Inflammatory macrophage treated with lipopolysaccharide for 4 hours (primary cell): ENCODE measurements around the gene MGLL.

ENCODE experiments used
- DNase-seq: peaks from one replicate; pipeline ENCODE4 v3.0.0-alpha.2; 2020

MGLL gene

DNA sequence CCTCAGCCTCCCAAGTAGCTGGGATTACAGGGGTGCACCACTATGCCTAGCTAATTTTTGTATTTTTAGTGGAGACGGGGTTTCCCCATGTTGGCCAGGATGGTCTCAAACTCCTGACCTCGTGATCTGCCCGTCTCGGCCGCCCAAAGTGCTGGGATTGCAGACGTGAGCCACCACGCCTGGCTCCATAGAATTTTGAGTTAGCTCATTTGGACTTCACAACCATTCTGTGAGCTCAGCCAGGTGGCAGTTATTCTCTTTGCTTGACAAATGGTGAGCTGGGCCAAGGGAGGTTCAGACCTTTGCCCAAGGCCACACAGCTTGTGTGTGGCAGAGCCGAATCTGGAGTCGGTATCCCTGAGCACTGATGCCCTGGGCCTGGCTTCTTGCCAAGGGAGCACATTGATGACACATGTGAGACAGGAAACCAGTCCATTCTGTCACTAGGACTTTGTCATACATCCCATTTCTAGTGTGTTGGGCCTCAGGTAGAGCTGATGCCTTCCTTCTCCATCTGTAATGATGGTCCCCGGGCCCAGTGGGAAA is 175.7 kb downstream of the MGLL start:
- DNase-seq: no peak

DNA sequence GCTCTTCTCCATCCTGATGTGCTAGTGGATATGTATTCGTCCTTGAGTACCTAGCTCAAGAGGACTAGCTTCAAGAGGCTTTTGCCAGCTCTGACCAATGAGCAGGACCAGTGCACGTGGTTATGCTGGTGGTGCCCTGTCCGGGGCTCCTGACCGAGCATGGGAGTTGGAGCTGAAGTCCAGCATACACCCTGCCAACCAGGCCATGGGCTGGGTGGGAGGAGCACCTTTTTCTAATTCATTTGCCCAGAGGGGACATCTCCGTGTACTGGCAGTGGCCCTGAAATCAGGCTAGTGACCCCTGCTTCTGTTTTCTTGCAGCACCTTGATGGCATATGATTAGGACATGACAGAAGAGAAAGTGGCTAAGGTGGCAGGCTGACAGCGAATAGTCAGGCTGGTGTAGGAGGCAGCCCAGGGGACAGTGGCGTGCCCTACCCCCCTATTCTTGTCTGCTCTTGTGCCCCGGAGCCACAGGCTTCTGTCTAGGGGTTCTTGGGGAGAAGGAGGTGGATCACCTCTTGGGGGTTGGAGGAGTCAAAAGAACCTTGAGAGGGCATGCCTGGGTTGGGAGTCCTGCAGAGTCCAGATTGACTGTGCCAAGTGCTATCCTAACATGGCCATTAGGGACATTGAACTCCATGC is 176.8 kb downstream of the MGLL start:
- DNase-seq: no peak

DNA sequence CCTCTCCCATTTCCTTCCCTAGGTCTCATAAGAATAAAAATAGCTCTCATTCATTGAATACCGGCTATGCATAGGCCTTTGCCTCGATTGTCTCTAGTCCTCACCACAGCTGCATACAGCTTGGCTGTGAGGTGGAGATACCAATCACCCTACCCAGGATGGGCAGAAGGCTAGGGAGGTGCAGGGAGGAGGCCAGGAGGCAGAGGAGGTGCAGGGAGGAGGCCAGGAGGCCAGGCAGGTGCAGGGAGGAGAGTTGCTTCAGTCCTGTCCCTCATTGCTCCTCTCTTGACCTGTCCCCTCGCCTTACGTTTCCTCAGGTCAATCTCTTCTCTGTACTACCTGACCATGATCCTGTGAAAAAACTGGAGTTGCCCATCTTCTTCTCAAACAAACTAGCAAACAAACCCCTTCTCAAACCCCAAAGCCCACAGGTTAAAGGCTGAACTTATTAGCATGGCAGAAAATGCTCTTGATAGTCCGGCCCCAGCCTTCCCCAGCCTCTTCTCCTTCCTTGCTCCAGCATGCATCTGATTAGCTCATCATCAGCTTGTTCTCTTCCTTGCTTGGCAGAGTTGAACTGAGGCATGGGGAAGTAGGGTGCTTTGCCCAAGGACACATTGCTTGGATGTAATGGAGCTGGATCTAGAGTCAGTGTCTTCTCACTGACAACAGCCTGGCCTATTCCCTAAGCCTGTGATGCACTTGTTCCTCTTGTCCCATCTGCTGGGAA is 177.5 kb downstream of the MGLL start:
- no peak for DNase-seq

DNA sequence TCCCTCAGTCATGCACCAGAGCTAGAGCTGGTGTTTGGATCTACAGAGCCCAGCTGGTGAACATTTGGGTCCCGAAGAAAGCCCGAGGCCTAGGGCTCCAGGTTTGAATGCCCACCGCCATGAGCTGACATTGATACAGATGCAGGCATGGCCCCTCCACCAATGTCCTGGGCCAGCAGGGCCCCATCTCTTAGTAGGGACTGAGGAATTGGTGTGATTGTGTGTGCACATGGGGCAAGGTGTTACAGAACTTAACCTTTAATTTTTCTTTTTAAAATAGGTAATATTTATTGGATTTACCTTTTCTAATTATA is 182.3 kb downstream of the MGLL start:
- no peak for DNase-seq

DNA sequence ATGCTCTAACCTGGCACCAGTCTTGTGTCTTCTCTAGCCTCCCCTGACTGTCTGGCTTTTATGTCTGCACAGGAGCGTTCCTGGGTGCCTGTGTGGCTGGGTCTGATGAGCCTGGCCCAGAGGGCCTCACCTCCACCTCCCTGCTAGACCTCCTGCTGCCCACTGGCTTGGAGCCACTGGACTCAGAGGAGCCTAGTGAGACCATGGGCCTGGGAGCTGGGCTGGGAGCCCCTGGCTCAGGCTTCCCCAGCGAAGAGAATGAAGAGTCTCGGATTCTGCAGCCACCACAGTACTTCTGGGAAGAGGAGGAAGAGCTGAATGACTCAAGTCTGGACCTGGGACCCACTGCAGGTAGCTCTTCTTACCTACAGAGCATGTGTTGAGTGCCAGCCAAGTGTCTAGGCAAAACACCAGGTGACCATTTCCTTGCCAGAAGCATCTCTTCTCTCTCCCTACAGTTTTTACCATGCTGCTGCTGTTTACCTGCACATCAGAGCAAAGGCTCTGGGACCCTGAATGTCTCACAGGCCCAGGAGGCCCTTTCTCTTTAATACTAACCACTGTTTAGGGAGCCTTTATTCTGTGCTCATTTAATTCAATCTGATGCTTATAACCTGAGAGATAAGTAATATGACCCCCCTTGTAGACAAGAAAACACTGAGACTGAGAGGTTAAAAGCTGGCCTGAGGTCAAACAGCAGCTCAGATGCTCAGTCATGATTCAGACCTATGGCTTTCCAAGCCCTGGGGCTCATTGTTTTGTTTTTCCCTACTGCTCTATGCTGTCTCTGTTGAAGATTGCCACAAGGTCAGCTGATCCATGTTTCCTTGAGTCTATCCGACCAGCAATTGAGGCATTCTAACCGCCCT is 182.9 kb downstream of the MGLL start:
- DNase-seq: no peak
